ENCODE measurements around the gene CHST8.

Gene CHST8

GRCh38 chr19:33679696-33680095 lies 57.9 kb downstream of the CHST8 start:
- no peak overlapping the region for H3K27ac ChIP-seq (ENCODE audit: low read depth in 2 of 2, low read length in 2 of 2)
- no peaks in the 10 kb centered on the region for H3K9me3 ChIP-seq (ENCODE audit: control insufficient read depth in 2 of 2, low read length in 2 of 2)
- no peak overlapping the region for H3K4me3 ChIP-seq (ENCODE audit: low read length in 2 of 2)
- H3K4me1 ChIP-seq (ENCODE audit: control insufficient read depth in 2 of 2, insufficient read depth in 2 of 2, low read length in 2 of 2): no peaks in the 10 kb centered on the region
- peaks cover 0 to 4% of the 10 kb centered on the region in 2 donors for H3K27me3 ChIP-seq (ENCODE audit: control insufficient read depth in 2 of 2, insufficient read depth in 2 of 2, low read length in 2 of 2)
- no peak overlapping the region for H3K9ac ChIP-seq (ENCODE audit: low read depth in 1 of 2, low read length in 2 of 2)
- H3K36me3 ChIP-seq (ENCODE audit: control insufficient read depth in 2 of 2, insufficient read depth in 2 of 2, low read length in 2 of 2): no peaks in the 10 kb centered on the region

DNA sequence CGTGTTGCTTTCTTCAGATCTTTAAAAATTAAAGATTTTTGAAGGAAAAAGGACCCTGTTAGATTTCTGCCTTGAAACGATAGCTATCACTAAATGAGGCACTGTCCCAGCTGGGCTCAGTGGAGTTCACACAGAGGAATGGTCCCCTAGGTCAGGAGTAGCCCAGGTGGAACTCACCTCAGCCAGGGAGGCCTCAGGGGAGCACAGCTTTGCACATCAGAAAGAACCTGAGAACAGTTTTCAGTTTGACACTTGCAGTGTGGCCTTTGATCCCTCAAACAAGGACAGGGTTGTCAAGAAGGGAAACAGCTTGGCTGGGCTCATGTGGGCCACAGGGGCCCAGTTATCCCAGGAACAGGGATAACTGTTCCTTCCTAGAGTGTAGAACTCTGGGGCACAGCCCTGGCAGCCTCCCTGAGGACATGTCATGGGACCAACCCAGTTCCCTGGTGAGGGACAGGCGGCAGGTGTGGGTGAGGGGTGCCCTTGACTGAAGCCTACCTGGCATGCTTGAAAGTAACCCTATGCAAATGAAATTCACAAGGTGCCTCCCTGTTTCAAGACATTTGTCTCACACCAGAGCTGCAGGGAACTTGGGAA lies 59.4 kb downstream of the CHST8 start:
- no peaks in the 10 kb centered on the region for H3K9me3 ChIP-seq (ENCODE audit: control insufficient read depth in 2 of 2, low read length in 2 of 2)
- peaks cover 0 to 10% of the 10 kb centered on the region in 2 donors for H3K27me3 ChIP-seq (ENCODE audit: control insufficient read depth in 2 of 2, insufficient read depth in 2 of 2, low read length in 2 of 2)
- H3K9ac ChIP-seq (ENCODE audit: low read depth in 1 of 2, low read length in 2 of 2): no peak overlapping the region

DNA sequence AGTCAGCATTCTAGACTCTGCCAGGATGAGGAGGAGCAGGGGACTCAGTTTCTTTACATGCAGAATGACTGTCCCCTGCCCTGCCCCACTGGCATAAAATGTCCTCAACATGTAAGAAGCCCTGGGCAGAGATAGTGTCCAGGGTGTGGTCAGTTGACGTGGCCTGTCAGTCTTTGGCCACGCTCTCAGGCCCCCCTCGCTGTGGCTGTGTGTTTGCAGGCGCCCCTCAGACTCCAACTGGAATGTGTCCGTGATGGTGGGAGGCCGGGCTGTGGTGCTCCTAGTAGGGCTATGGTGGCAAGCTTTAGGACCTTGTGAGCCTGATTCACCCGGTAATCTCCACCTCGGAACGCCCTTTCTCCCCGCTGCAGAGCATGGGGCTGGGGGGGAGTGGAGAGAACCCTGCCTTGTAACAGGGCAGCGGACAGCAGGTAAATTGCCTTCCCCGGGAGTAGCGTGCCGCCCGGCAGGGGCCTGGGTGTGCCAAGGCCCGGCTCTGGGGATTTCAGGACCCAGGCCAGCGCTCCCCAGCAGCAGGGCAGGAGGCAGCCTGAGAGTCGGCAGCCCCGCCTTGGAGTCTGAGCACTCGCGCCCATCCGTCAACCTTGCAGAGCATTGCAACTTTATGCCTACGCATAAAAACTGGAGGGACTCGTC lies 62.3 kb downstream of the CHST8 start:
- no peak overlapping the region for H3K27ac ChIP-seq (ENCODE audit: low read depth in 2 of 2, low read length in 2 of 2)
- no peak overlapping the region for H3K4me3 ChIP-seq (ENCODE audit: low read length in 2 of 2)
- no peaks in the 10 kb centered on the region for H3K9me3 ChIP-seq (ENCODE audit: control insufficient read depth in 2 of 2, low read length in 2 of 2)
- H3K36me3 ChIP-seq (ENCODE audit: control insufficient read depth in 2 of 2, insufficient read depth in 2 of 2, low read length in 2 of 2): no peaks in the 10 kb centered on the region
- H3K27me3 ChIP-seq (ENCODE audit: control insufficient read depth in 2 of 2, insufficient read depth in 2 of 2, low read length in 2 of 2): peaks cover 0 to 10% of the 10 kb centered on the region in 2 donors
- H3K4me1 ChIP-seq (ENCODE audit: control insufficient read depth in 2 of 2, insufficient read depth in 2 of 2, low read length in 2 of 2): no peaks in the 10 kb centered on the region
- no peak overlapping the region for H3K9ac ChIP-seq (ENCODE audit: low read depth in 1 of 2, low read length in 2 of 2)

More for the DNA sequence above, 59.4 kb downstream of the CHST8 start:
- H3K4me3 ChIP-seq (ENCODE audit: low read length in 2 of 2): no peak overlapping the region
- no peaks in the 10 kb centered on the region for H3K36me3 ChIP-seq (ENCODE audit: control insufficient read depth in 2 of 2, insufficient read depth in 2 of 2, low read length in 2 of 2)
- H3K27ac ChIP-seq (ENCODE audit: low read depth in 2 of 2, low read length in 2 of 2): no peak overlapping the region
- H3K4me1 ChIP-seq (ENCODE audit: control insufficient read depth in 2 of 2, insufficient read depth in 2 of 2, low read length in 2 of 2): no peaks in the 10 kb centered on the region

DNA sequence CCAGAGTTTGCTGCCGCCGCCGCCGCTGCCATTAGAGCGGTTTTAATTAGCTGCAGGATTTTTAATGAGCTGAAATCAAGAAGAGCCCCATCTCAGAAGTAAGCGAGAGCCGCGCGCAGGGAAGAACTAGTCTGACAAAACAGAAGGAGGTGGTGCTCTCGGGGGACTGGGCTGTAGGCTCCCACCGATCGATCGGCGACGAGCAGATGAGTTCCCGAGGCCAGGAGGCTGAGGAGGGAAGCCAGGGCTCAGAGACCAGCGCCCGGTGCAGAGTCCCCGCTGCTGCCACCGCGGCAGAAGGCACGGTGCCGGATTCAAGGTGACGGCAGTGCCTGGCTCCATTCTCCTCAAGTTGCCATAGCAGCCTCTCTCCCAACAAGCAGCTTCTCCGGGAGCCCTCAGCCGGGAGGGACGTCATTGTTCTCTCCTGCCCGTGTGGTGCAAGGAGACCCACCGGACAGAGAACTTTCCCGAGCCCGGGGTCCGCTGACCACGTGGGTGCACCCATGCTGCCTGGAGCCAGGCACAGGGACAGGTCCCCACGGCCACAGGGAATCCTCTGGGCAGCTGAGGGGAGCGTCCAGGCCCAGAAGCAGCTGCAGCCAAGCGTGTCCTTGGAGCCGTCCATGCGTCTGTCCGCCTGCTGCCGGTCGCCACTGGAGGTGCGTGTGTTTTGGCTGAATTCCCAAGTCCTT lies 62.9 kb downstream of the CHST8 start:
- no peak overlapping the region for H3K4me3 ChIP-seq (ENCODE audit: low read length in 2 of 2)
- H3K4me1 ChIP-seq (ENCODE audit: control insufficient read depth in 2 of 2, insufficient read depth in 2 of 2, low read length in 2 of 2): no peaks in the 10 kb centered on the region
- no peaks in the 10 kb centered on the region for H3K9me3 ChIP-seq (ENCODE audit: control insufficient read depth in 2 of 2, low read length in 2 of 2)
- H3K9ac ChIP-seq (ENCODE audit: low read depth in 1 of 2, low read length in 2 of 2): no peak overlapping the region
- H3K36me3 ChIP-seq (ENCODE audit: control insufficient read depth in 2 of 2, insufficient read depth in 2 of 2, low read length in 2 of 2): no peaks in the 10 kb centered on the region
- H3K27ac ChIP-seq (ENCODE audit: low read depth in 2 of 2, low read length in 2 of 2): no peak overlapping the region
- peaks cover 0 to 10% of the 10 kb centered on the region in 2 donors for H3K27me3 ChIP-seq (ENCODE audit: control insufficient read depth in 2 of 2, insufficient read depth in 2 of 2, low read length in 2 of 2)

- Histone ChIP-seq H3K4me3 (ENCODE audit: low read length in 2 of 2) (no peak overlapping the region), H3K4me1 (ENCODE audit: control insufficient read depth in 2 of 2, insufficient read depth in 2 of 2, low read length in 2 of 2) (no peaks in the 10 kb centered on the region), H3K27ac (ENCODE audit: low read depth in 2 of 2, low read length in 2 of 2) (no peak overlapping the region), H3K9me3 (ENCODE audit: control insufficient read depth in 2 of 2, low read length in 2 of 2) (no peaks in the 10 kb centered on the region), H3K27me3 (ENCODE audit: control insufficient read depth in 2 of 2, insufficient read depth in 2 of 2, low read length in 2 of 2) (peaks cover 0 to 10% of the 10 kb centered on the region in 2 donors), H3K9ac (ENCODE audit: low read depth in 1 of 2, low read length in 2 of 2) (no peak overlapping the region), H3K36me3 (ENCODE audit: control insufficient read depth in 2 of 2, insufficient read depth in 2 of 2, low read length in 2 of 2) (no peaks in the 10 kb centered on the region)
Measured at GRCh38 chr19:33685541-33685940, 63.8 kb downstream of the CHST8 start.

GRCh38 chr19:33686262-33686661 lies 64.5 kb downstream of the CHST8 start:
- Histone ChIP-seq H3K4me1 (ENCODE audit: control insufficient read depth in 2 of 2, insufficient read depth in 2 of 2, low read length in 2 of 2) (no peaks in the 10 kb centered on the region), H3K27me3 (ENCODE audit: control insufficient read depth in 2 of 2, insufficient read depth in 2 of 2, low read length in 2 of 2) (peaks cover 0 to 10% of the 10 kb centered on the region in 2 donors), H3K9me3 (ENCODE audit: control insufficient read depth in 2 of 2, low read length in 2 of 2) (no peaks in the 10 kb centered on the region), H3K4me3 (ENCODE audit: low read length in 2 of 2) (no peak overlapping the region), H3K9ac (ENCODE audit: low read depth in 1 of 2, low read length in 2 of 2) (no peak overlapping the region), H3K36me3 (ENCODE audit: control insufficient read depth in 2 of 2, insufficient read depth in 2 of 2, low read length in 2 of 2) (no peaks in the 10 kb centered on the region), H3K27ac (ENCODE audit: low read depth in 2 of 2, low read length in 2 of 2) (no peak overlapping the region)

DNA sequence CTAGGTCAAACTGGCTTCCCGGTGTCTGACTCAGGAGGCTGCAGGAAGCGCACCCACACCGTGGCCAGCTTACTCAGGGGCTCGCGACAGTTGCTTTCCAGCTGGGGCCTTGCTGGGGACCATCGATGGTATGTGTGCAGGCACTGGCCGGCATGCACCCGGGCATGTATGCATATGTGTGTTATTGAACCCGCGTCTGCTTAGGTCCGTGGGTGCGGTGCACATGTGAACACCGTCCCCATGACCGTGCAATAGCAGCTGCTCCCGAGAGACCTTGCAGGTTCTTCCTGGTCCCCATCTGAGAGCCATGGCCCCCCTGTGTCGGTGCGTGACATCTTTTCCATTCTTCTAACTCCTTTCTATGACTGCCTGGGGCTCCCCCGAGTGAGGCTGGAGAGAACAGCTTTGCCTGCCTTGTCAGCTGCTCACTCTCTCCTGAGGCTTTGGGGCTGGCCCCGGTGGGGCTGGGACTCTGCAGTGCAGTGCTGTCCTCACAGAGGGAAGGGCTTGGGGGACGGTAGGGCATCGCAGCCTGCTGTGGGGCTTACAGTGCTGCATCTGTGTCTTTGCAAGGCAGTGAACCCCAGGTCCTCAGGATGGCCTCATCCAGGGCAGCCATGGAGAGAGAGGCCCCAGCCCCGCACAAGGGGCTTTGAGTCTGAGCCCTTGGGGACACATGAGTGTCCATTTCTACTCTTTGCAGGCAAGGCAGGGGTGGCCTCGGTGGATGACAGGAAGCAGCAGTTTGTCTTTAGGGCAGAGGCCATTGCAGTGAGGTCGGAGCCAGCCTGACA lies 65.1 kb downstream of the CHST8 start:
- Histone ChIP-seq H3K27me3 (ENCODE audit: control insufficient read depth in 2 of 2, insufficient read depth in 2 of 2, low read length in 2 of 2) (peaks cover 0 to 10% of the 10 kb centered on the region in 2 donors), H3K36me3 (ENCODE audit: control insufficient read depth in 2 of 2, insufficient read depth in 2 of 2, low read length in 2 of 2) (no peaks in the 10 kb centered on the region), H3K4me1 (ENCODE audit: control insufficient read depth in 2 of 2, insufficient read depth in 2 of 2, low read length in 2 of 2) (no peaks in the 10 kb centered on the region), H3K9ac (ENCODE audit: low read depth in 1 of 2, low read length in 2 of 2) (no peak overlapping the region), H3K9me3 (ENCODE audit: control insufficient read depth in 2 of 2, low read length in 2 of 2) (no peaks in the 10 kb centered on the region), H3K4me3 (ENCODE audit: low read length in 2 of 2) (no peak overlapping the region), H3K27ac (ENCODE audit: low read depth in 2 of 2, low read length in 2 of 2) (no peak overlapping the region)

GRCh38 chr19:33687481-33688170 lies 65.9 kb downstream of the CHST8 start:
- peaks cover 0 to 10% of the 10 kb centered on the region in 2 donors for H3K27me3 ChIP-seq (ENCODE audit: control insufficient read depth in 2 of 2, insufficient read depth in 2 of 2, low read length in 2 of 2)
- H3K4me1 ChIP-seq (ENCODE audit: control insufficient read depth in 2 of 2, insufficient read depth in 2 of 2, low read length in 2 of 2): no peaks in the 10 kb centered on the region
- no peak overlapping the region for H3K4me3 ChIP-seq (ENCODE audit: low read length in 2 of 2)
- H3K27ac ChIP-seq (ENCODE audit: low read depth in 2 of 2, low read length in 2 of 2): no peak overlapping the region
- no peaks in the 10 kb centered on the region for H3K36me3 ChIP-seq (ENCODE audit: control insufficient read depth in 2 of 2, insufficient read depth in 2 of 2, low read length in 2 of 2)
- H3K9me3 ChIP-seq (ENCODE audit: control insufficient read depth in 2 of 2, low read length in 2 of 2): no peaks in the 10 kb centered on the region
- no peak overlapping the region for H3K9ac ChIP-seq (ENCODE audit: low read depth in 1 of 2, low read length in 2 of 2)

DNA sequence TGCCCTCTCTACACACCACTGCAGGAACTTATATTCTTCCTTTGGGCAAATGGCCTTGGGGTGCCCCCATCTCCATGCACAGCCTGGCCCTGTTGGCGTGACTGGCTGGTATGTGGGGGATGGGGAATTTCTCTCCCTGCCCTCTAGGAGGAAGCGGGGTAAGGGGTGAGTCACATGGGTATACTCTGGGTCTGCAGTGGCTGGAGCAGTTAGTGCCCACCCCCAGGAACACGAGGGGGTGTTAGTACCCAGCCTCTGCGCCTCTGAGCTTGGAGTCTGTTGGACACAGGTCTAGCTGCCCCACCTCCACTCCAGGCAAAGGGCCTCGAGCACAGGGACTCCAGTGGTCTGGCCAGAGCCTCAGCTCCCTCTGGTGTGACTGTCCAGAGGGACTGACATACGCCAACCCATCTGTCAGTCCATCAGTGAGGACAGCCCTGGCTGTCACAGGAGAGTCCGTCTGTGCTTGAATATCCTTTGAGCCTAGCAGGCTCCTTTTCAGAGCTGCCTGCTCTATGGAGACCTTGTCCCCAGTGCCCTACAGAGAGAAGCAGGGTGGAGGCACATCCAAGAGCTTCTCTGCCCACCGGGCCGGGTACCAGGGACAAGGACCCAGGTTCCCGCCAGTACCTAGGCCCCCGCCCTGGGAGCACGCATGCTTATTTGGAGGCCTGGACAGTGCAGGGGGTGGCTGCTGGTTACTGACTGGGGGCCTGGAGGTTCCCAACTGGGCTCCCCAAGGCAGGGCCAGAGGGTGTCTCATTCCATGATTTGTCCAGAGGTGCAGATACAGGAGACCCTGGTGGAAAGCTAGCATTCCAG lies 66.6 kb downstream of the CHST8 start:
- Histone ChIP-seq H3K9me3 (ENCODE audit: control insufficient read depth in 2 of 2, low read length in 2 of 2) (no peaks in the 10 kb centered on the region), H3K36me3 (ENCODE audit: control insufficient read depth in 2 of 2, insufficient read depth in 2 of 2, low read length in 2 of 2) (no peaks in the 10 kb centered on the region), H3K27ac (ENCODE audit: low read depth in 2 of 2, low read length in 2 of 2) (no peak overlapping the region), H3K4me1 (ENCODE audit: control insufficient read depth in 2 of 2, insufficient read depth in 2 of 2, low read length in 2 of 2) (no peaks in the 10 kb centered on the region), H3K4me3 (ENCODE audit: low read length in 2 of 2) (no peak overlapping the region), H3K9ac (ENCODE audit: low read depth in 1 of 2, low read length in 2 of 2) (no peak overlapping the region), H3K27me3 (ENCODE audit: control insufficient read depth in 2 of 2, insufficient read depth in 2 of 2, low read length in 2 of 2) (peaks cover 0 to 10% of the 10 kb centered on the region in 2 donors)
